SW 1271 (cell line): ENCODE data around the gene ATP11A.

Experiments used
- DNase-seq, 2 experiments: peaks; one replicate each; lab custom pipeline; 2025; lab: John Stamatoyannopoulos, UW

ATP11A gene

GRCh38 chr13:112743451-112744167 lies 53.8 kb downstream of the ATP11A start:
- no peak for DNase-seq

GRCh38 chr13:112744168-112745021 lies 54.6 kb downstream of the ATP11A start:
- no peak for DNase-seq

GRCh38 chr13:112746044-112746443 lies 56.2 kb downstream of the ATP11A start:
- no peak for DNase-seq

- DNase-seq: no peak
These were observed 57.4 kb downstream of the ATP11A start for GRCh38 chr13:112747256-112747655.

GRCh38 chr13:112748947-112749735 lies 59.3 kb downstream of the ATP11A start:
- DNase-seq: no peak

- no peak for DNase-seq
These were observed 60.7 kb downstream of the ATP11A start for GRCh38 chr13:112750570-112750969.

- DNase-seq: no peak
These were observed 61.8 kb downstream of the ATP11A start for GRCh38 chr13:112751617-112752016.

- no peak for DNase-seq
These were observed 62.4 kb downstream of the ATP11A start for GRCh38 chr13:112752211-112752610.

GRCh38 chr13:112752711-112753541 lies 63.1 kb downstream of the ATP11A start:
- DNase-seq: no peak

- DNase-seq: no peak
These were observed 64.0 kb downstream of the ATP11A start for GRCh38 chr13:112753833-112754232.

GRCh38 chr13:112754281-112755025 lies 64.6 kb downstream of the ATP11A start:
- no peak for DNase-seq

GRCh38 chr13:112755331-112755730 lies 65.5 kb downstream of the ATP11A start:
- no peak for DNase-seq

GRCh38 chr13:112756081-112756480 lies 66.2 kb downstream of the ATP11A start:
- DNase-seq: no peak

GRCh38 chr13:112756511-112756966 lies 66.7 kb downstream of the ATP11A start:
- no peak for DNase-seq

GRCh38 chr13:112756967-112757758 lies 67.3 kb downstream of the ATP11A start:
- DNase-seq: no peak

- DNase-seq: no peak
These were observed 67.9 kb downstream of the ATP11A start for GRCh38 chr13:112757759-112758086.

- DNase-seq: no peak
These were observed 69.2 kb downstream of the ATP11A start for GRCh38 chr13:112759053-112759452.

GRCh38 chr13:112759827-112760226 lies 70.0 kb downstream of the ATP11A start:
- no peak for DNase-seq

- no peak for DNase-seq
These were observed 70.6 kb downstream of the ATP11A start for GRCh38 chr13:112760435-112760834.

- DNase-seq: no peak
These were observed 71.1 kb downstream of the ATP11A start for GRCh38 chr13:112760931-112761330.
